Skeletal muscle tissue (tissue), 4 donors: ENCODE data around the gene ADRM1. TPM values are rescaled to one million over a fixed set of nuclear protein-coding genes. Genes with fewer than 3 reads are reported as not detected.

ENCODE experiments used
- H3K27ac ChIP-seq: one replicate; pipeline ENCODE4 v1.7.0; 2013; ENCODE audit warnings: mild to moderate bottlenecking, low read depth, low read length, inconsistent platforms
- H3K27me3 ChIP-seq, 3 donors: one replicate each; pipeline ENCODE4 v1.7.0; 2013; ENCODE audit warnings: low read length in 3 of 3; ENCODE audit not compliant: control insufficient read depth in 3 of 3, insufficient read depth in 3 of 3
- H3K36me3 ChIP-seq, 3 donors: one replicate each; pipeline ENCODE4 v1.7.0; 2013; ENCODE audit warnings: low read length in 3 of 3; ENCODE audit not compliant: control insufficient read depth in 3 of 3, insufficient read depth in 3 of 3
- H3K4me1 ChIP-seq, 3 donors: one replicate each; pipeline ENCODE4 v1.7.0; 2013; ENCODE audit warnings: low read length in 3 of 3, mild to moderate bottlenecking in 3 of 3; ENCODE audit not compliant: control insufficient read depth in 3 of 3, insufficient read depth in 3 of 3
- H3K4me3 ChIP-seq, 3 donors: one replicate each; pipeline ENCODE4 v1.7.0; 2013; ENCODE audit warnings: low read length in 3 of 3
- H3K9ac ChIP-seq, 3 donors: one replicate each; pipeline ENCODE4 v1.7.0; 2013; ENCODE audit warnings: low read length in 3 of 3, mild to moderate bottlenecking in 3 of 3, moderate library complexity in 2 of 3, low read depth in 1 of 3
- H3K9me3 ChIP-seq, 3 donors: one replicate each; pipeline ENCODE4 v1.7.0; 2013; ENCODE audit warnings: low read length in 3 of 3; ENCODE audit not compliant: control insufficient read depth in 3 of 3
- total RNA-seq: library from RNA; depleted of rRNA; stranded (reverse); fragments of >200 nt; gene quantifications from one replicate; pipeline ENCODE4 v1.2.3, GENCODE V29; 2014
- donor health status: Osteomylitis.

ADRM1 gene
- total RNA-seq, 1 donor from 2014 or later, result 41.8 TPM

- Histone ChIP-seq H3K36me3 (peaks cover 8 to 25% (median 23%) of the 10 kb centered on the region in 3 donors), H3K27ac (no peak overlapping the region), H3K27me3 (no peaks in the 10 kb centered on the region), H3K9ac (no peak overlapping the region), H3K4me1 (no peaks in the 10 kb centered on the region), H3K4me3 (no peak overlapping the region), H3K9me3 (no peaks in the 10 kb centered on the region)
Measured at GRCh38 chr20:62329389-62330377, 26.9 kb downstream of the ADRM1 start.

GRCh38 chr20:62330576-62331317 lies 27.9 kb downstream of the ADRM1 start:
- H3K27ac ChIP-seq, result no peak overlapping the region
- H3K4me1 ChIP-seq, result no peaks in the 10 kb centered on the region
- H3K36me3 ChIP-seq, result peaks cover 6 to 25% (median 19%) of the 10 kb centered on the region in 3 donors

GRCh38 chr20:62331347-62331746 lies 28.6 kb downstream of the ADRM1 start:
- H3K27ac ChIP-seq, result no peak overlapping the region
- no peaks in the 10 kb centered on the region for H3K27me3 ChIP-seq
- no peak overlapping the region for H3K4me3 ChIP-seq
- no peaks in the 10 kb centered on the region for H3K9me3 ChIP-seq
- no peaks in the 10 kb centered on the region for H3K4me1 ChIP-seq
- no peak overlapping the region for H3K9ac ChIP-seq
- peaks cover 6 to 25% (median 19%) of the 10 kb centered on the region in 3 donors for H3K36me3 ChIP-seq

More at GRCh38 chr20:62330576-62331317, 27.9 kb downstream of the ADRM1 start:
- H3K27me3 ChIP-seq, result no peaks in the 10 kb centered on the region
- H3K9ac ChIP-seq, result no peak overlapping the region
- no peaks in the 10 kb centered on the region for H3K9me3 ChIP-seq
- no peak overlapping the region for H3K4me3 ChIP-seq

DNA sequence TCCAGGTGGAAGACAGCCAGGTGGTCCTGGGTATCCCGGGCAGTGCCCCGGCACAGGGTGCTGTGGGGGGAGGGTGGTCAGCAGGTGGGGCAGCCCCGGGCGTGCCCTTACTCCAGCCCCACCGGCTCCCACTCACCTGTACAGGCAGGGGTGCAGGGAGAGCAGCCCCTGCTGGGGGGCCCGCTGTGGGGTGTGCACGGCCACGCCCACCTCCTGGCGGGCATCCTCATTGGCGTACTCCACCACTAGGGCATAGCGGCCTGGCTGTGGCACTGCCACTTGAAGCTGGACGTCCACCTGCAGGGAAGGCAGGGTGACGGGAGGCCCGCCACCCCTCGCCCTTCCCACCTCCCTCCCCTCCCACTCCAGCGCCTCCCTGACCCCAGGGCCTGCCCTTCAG lies 29.6 kb downstream of the ADRM1 start:
- peaks cover 13 to 33% (median 22%) of the 10 kb centered on the region in 3 donors for H3K36me3 ChIP-seq
- H3K27ac ChIP-seq, result no peak overlapping the region
- no peaks in the 10 kb centered on the region for H3K27me3 ChIP-seq
- no peaks in the 10 kb centered on the region for H3K4me1 ChIP-seq
- no peak overlapping the region for H3K9ac ChIP-seq
- no peaks in the 10 kb centered on the region for H3K9me3 ChIP-seq
- no peak overlapping the region for H3K4me3 ChIP-seq

- Histone ChIP-seq H3K4me3 (no peak overlapping the region), H3K9ac (no peak overlapping the region), H3K36me3 (peaks cover 14 to 29% (median 28%) of the 10 kb centered on the region in 3 donors)
Measured at GRCh38 chr20:62332989-62333819, 30.4 kb downstream of the ADRM1 start.

GRCh38 chr20:62333820-62334595 lies 31.2 kb downstream of the ADRM1 start:
- H3K36me3 ChIP-seq, result peaks cover 14 to 30% (median 26%) of the 10 kb centered on the region in 3 donors
- H3K9me3 ChIP-seq, result no peaks in the 10 kb centered on the region
- no peaks in the 10 kb centered on the region for H3K27me3 ChIP-seq
- H3K9ac ChIP-seq, result no peak overlapping the region
- H3K4me1 ChIP-seq, result no peaks in the 10 kb centered on the region
- H3K27ac ChIP-seq, result no peak overlapping the region
- H3K4me3 ChIP-seq, result no peak overlapping the region

More at GRCh38 chr20:62332989-62333819, 30.4 kb downstream of the ADRM1 start:
- no peaks in the 10 kb centered on the region for H3K4me1 ChIP-seq
- no peak overlapping the region for H3K27ac ChIP-seq
- H3K9me3 ChIP-seq, result no peaks in the 10 kb centered on the region
- H3K27me3 ChIP-seq, result no peaks in the 10 kb centered on the region

DNA sequence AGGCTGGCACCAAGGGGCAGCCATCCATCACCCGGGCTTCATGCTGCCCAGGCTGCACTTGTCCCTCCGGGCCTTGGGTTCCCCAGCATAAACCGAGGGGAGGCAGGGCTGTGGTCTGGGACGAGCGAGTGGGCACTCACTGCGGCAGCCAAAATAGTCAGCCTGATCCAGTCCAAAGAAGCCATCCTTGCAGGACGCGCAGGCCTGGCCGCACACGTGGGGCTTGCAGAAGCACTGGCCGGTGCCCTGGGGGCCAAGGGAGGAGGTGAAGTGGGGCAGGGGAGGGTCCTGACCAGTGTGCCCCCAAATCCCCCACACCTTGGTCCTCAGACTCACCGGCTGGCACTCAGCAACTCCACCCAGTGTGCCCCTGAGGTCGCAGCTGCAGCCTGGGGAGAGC lies 32.1 kb downstream of the ADRM1 start:
- no peak overlapping the region for H3K27ac ChIP-seq
- no peaks in the 10 kb centered on the region for H3K9me3 ChIP-seq
- H3K4me1 ChIP-seq, result no peaks in the 10 kb centered on the region
- no peaks in the 10 kb centered on the region for H3K27me3 ChIP-seq
- no peak overlapping the region for H3K9ac ChIP-seq
- H3K36me3 ChIP-seq, result peaks cover 18 to 30% (median 21%) of the 10 kb centered on the region in 3 donors
- H3K4me3 ChIP-seq, result no peak overlapping the region

GRCh38 chr20:62335532-62335931 lies 32.7 kb downstream of the ADRM1 start:
- H3K9me3 ChIP-seq, result no peaks in the 10 kb centered on the region
- no peak overlapping the region for H3K4me3 ChIP-seq
- H3K36me3 ChIP-seq, result peaks cover 18 to 30% (median 19%) of the 10 kb centered on the region in 3 donors
- no peaks in the 10 kb centered on the region for H3K27me3 ChIP-seq
- no peak overlapping the region for H3K9ac ChIP-seq
- no peaks in the 10 kb centered on the region for H3K4me1 ChIP-seq
- no peak overlapping the region for H3K27ac ChIP-seq

GRCh38 chr20:62336329-62336728 lies 33.5 kb downstream of the ADRM1 start:
- H3K4me3 ChIP-seq, result no peak overlapping the region
- H3K4me1 ChIP-seq, result no peaks in the 10 kb centered on the region
- H3K36me3 ChIP-seq, result peaks cover 18 to 30% (median 19%) of the 10 kb centered on the region in 3 donors
- no peak overlapping the region for H3K27ac ChIP-seq
- H3K27me3 ChIP-seq, result no peaks in the 10 kb centered on the region
- no peaks in the 10 kb centered on the region for H3K9me3 ChIP-seq
- H3K9ac ChIP-seq, result no peak overlapping the region
